ENCODE measurements around the gene ATP8A2.
"Not testable (repeated sequence)": the region's sequence is repeated elsewhere in the genome, so short reads cannot be mapped to it uniquely, and the experiment has no call there.

Gene ATP8A2

GRCh38 chr13:25934127-25934526, 562.4 kb downstream of the ATP8A2 start:
- no peak for DNase-seq

- no peak for DNase-seq
Observed at GRCh38 chr13:25939961-25940687, 568.4 kb downstream of the ATP8A2 start.

- DNase-seq, result no peak
Observed at GRCh38 chr13:25943081-25943480, 571.3 kb downstream of the ATP8A2 start.

GRCh38 chr13:25943658-25944057, 571.9 kb downstream of the ATP8A2 start:
- no peak for DNase-seq

- no peak for DNase-seq
Observed at GRCh38 chr13:25945596-25945995, 573.8 kb downstream of the ATP8A2 start.

- DNase-seq, result no peak
Observed at GRCh38 chr13:25946321-25946720, 574.5 kb downstream of the ATP8A2 start.

- no peak for DNase-seq
Observed at GRCh38 chr13:25948910-25949309, 577.1 kb downstream of the ATP8A2 start.

- no peak for DNase-seq
Observed at GRCh38 chr13:25951831-25952230, 580.1 kb downstream of the ATP8A2 start.

GRCh38 chr13:25954080-25954479, 582.3 kb downstream of the ATP8A2 start:
- not testable (repeated sequence) for DNase-seq

- not testable (repeated sequence) for DNase-seq
Observed at GRCh38 chr13:25954943-25955342, 583.2 kb downstream of the ATP8A2 start.

GRCh38 chr13:25958986-25959385, 587.2 kb downstream of the ATP8A2 start:
- no peak for DNase-seq

- DNase-seq, result no peak
Observed at GRCh38 chr13:25961294-25961693, 589.5 kb downstream of the ATP8A2 start.

GRCh38 chr13:25963674-25964073, 591.9 kb downstream of the ATP8A2 start:
- DNase-seq, result no peak

- no peak for DNase-seq
Observed at GRCh38 chr13:25965596-25965995, 593.8 kb downstream of the ATP8A2 start.

- DNase-seq, result no peak
Observed at GRCh38 chr13:25966086-25966485, 594.3 kb downstream of the ATP8A2 start.

- DNase-seq, result no peak
Observed at GRCh38 chr13:25967144-25967543, 595.4 kb downstream of the ATP8A2 start.

- no peak for DNase-seq
Observed at GRCh38 chr13:25971047-25971446, 599.3 kb downstream of the ATP8A2 start.

- no peak for DNase-seq
Observed at GRCh38 chr13:25971459-25972145, 599.8 kb downstream of the ATP8A2 start.

GRCh38 chr13:25973085-25973484, 601.3 kb downstream of the ATP8A2 start:
- no peak for DNase-seq

GRCh38 chr13:25973576-25973975, 601.8 kb downstream of the ATP8A2 start:
- no peak for DNase-seq

GRCh38 chr13:25977216-25977615, 605.4 kb downstream of the ATP8A2 start:
- DNase-seq, result no peak

- DNase-seq, result no peak
Observed at GRCh38 chr13:25977671-25978070, 605.9 kb downstream of the ATP8A2 start.

GRCh38 chr13:25978961-25979360, 607.2 kb downstream of the ATP8A2 start:
- no peak for DNase-seq

GRCh38 chr13:25979371-25979770, 607.6 kb downstream of the ATP8A2 start:
- no peak for DNase-seq

- no peak for DNase-seq
Observed at GRCh38 chr13:25980255-25980654, 608.5 kb downstream of the ATP8A2 start.
